Tibial artery (tissue), 4 donors: ENCODE data around the gene CLK4.

Source experiments
- DNase-seq, 2 donors: peaks; one replicate each; pipeline ENCODE4 v3.0.0-alpha.2; 2019
- H3K27ac ChIP-seq, 2 donors: fragments of 200-600 bp; sonication (generic) in 1 of 2; 1 replicate in 1 of 2; 2 replicates in 1 of 2; pipeline ENCODE4 v1.5.1; 2018 to 2019; ENCODE audit warnings: mild to moderate bottlenecking in 1 of 2
- H3K27me3 ChIP-seq, 2 donors: fragments of 200-600 bp; sonication (generic) in 1 of 2; one replicate each; pipeline versions ENCODE4 v1.5.1 to v1.6.0; 2016 to 2019
- H3K36me3 ChIP-seq, 3 donors: fragments of 200-600 bp; sonication (generic) in 2 of 3; one replicate each; pipeline ENCODE4 v1.5.1; 2016 to 2019; ENCODE audit warnings: mild to moderate bottlenecking in 2 of 3
- H3K4me1 ChIP-seq, 4 donors: fragments of 200-600 bp; sonication (generic) in 2 of 4; 1 replicate in 3 of 4; 2 replicates in 1 of 4; pipeline ENCODE4 v1.5.1; 2016 to 2019
- H3K4me3 ChIP-seq, 2 donors: fragments of 200-600 bp; sonication (generic) in 1 of 2; 1 replicate in 1 of 2; 2 replicates in 1 of 2; pipeline ENCODE4 v1.5.1; 2018 to 2019; ENCODE audit warnings: mild to moderate bottlenecking in 2 of 2
- H3K9me3 ChIP-seq, 3 donors: fragments of 200-600 bp; sonication (generic) in 1 of 3; one replicate each; pipeline ENCODE4 v1.5.1; 2016 to 2019
- CTCF ChIP-seq, 2 experiments: fragments of 200-600 bp in 1 of 2; fragments of 450-650 bp in 1 of 2; IDR thresholded peaks; one replicate each; pipeline ENCODE4 v1.5.1; 2017 to 2019; ENCODE audit warnings: antibody characterized with exemption in 2 of 2, mild to moderate bottlenecking in 1 of 2, moderate library complexity in 1 of 2
- intact Hi-C: fragments of 100-400 bp; cut with DNase I; formaldehyde crosslinking; loops from one replicate; pipeline ENCODE4 v1.15.0; 2023; ENCODE audit warnings: low total_unique reads

The CLK4 gene

GRCh38 chr5:178553517-178553916 lies 73.3 kb downstream of the CLK4 start:
- peak in 1 of 2 donors; percentile 32 for DNase-seq
- no peak overlapping the region for H3K4me3 ChIP-seq
- peaks cover 0 to 12% of the 10 kb centered on the region in 2 donors for H3K27me3 ChIP-seq
- H3K9me3 ChIP-seq, result no peaks in the 10 kb centered on the region
- H3K27ac ChIP-seq, result no peak overlapping the region
- intact Hi-C loops, result no loop called here
- TF ChIP-seq CTCF (IDR thresholded peaks at IDR 0.05), result no peak
- no peaks in the 10 kb centered on the region for H3K36me3 ChIP-seq
- no peaks in the 10 kb centered on the region for H3K4me1 ChIP-seq
